ENCODE measurements around the gene C2CD5.

DNA sequence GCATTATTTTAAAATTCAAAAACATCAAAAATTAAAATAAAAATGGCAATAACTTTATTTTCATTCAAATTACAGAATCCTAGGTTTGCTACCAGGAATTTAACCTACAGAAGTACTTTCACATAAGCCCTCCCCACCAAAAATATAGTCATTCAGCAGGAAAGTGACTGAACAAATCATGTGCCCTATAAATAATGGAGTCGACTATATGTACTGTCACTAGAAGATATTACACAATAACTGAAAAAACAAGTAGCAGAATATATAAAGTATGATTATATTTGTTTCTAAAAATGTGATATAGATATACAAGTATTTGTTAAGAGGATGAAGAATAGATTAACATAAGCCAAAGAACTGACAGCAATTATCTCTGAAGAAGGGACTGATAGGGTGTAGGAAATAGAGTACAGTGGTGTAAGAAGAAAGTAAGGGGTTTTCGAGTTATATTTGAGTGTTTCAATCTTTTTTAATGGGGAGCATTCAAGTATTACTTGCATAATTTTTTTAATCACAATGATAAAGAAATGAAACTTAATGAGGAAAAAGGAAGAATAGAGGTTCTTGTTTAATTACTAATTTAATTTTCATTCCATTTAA, 7.9 kb downstream of the C2CD5 start:
- TF ChIP-seq POLR2AphosphoS5 (IDR thresholded peaks at IDR 0.05) (no peak), POLR2A (IDR thresholded peaks at IDR 0.05) (no peak)
- TF ChIP-seq, protein P1, sequence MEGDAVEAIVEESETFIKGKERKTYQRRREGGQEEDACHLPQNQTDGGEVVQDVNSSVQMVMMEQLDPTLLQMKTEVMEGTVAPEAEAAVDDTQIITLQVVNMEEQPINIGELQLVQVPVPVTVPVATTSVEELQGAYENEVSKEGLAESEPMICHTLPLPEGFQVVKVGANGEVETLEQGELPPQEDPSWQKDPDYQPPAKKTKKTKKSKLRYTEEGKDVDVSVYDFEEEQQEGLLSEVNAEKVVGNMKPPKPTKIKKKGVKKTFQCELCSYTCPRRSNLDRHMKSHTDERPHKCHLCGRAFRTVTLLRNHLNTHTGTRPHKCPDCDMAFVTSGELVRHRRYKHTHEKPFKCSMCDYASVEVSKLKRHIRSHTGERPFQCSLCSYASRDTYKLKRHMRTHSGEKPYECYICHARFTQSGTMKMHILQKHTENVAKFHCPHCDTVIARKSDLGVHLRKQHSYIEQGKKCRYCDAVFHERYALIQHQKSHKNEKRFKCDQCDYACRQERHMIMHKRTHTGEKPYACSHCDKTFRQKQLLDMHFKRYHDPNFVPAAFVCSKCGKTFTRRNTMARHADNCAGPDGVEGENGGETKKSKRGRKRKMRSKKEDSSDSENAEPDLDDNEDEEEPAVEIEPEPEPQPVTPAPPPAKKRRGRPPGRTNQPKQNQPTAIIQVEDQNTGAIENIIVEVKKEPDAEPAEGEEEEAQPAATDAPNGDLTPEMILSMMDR (IDR thresholded peaks at IDR 0.05) = no peak

All from transverse colon (tissue), 4 donors.